Measurements from ENCODE around the gene HSFX2. TPM values are rescaled to one million over a fixed set of nuclear protein-coding genes. Genes with fewer than 3 reads are reported as not detected.

HSFX2 gene
- under 1 TPM in 1 of 2 donors, not detected in 1; under 0.01 TPM for total RNA-seq

GRCh38 chrX:149595214-149595613 is at the start of gene HSFX2:
TSS of gene HSFX2 (minus strand) at chrX:149595314. CDS start at chrX:149594700, 614 bp downstream.

DNA sequence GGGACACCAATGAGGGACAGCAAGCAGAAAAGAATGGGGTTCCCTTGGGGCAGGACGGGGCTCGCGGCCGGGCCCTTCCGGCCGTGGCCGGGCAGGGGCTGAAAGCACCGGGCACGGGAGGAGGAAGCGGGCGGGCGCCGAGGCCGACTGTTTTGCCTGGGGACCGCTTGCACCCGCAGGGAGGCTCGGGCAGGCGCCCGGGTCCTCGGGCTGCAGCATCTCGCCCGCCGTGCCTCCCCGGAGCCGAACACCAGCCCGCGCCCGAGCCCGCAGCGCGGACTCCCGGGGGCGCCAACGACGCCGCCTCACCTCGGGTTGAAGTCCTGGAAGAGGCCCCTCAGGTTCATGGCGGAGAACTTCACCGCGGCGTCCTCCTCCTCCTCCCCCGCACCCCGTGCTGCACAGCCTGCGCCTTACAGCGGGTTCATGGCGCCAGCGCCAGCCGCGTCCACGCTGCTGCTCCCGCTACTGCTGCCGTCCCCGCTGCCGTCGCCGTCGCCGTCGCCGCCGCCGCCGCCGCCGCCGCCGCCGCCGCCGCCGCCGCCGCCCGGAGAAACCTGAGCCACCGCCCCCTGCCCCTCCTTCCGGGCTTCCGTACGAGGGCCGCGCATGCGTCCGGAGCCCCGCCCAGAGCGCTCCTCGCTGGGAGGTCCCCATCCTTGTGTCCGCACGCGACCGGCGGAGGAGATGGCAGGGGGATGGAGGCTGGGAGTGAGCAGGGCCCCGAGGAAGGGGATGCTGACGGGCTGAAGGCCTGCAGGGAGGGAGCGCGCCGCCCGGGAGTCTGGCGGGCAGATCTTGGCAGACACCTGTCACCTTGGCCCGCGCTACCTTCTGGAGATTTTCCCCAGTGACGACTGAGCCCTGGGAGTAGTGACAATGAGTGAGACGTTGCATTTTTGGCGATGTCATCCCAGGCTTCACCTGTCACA is 36.4 kb upstream of the HSFX2 start, which contains the start of gene TMEM185A:
TMEM185A (minus strand) TSS at position 559 of the 932 bp plus-strand sequence; CDS start at position 347, 212 bp downstream.

DNA sequence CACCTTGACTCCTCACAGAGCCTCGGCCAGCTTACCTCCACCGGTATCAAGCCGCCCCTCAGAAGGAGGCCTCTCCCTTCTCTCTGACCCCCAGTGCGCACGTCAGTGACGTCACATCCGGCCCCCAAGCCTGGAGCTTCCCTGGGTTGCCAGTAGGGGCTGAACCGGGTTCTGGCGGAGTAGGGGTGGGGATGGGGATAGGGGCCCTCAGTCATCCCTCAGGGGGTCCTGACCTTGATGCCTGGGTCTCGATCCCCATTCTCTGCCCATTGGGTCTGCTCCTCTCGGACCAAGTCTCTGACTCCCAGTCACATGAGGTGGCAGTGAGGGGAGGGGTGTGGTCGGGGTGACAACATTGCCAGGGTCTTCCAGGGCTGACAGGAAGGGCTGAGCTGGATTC is 7.8 kb downstream of the HSFX2 start, which contains the start of gene MAGEA9B:
MAGEA9B (minus strand) TSS at position 101 of the 400 bp plus-strand sequence. CDS start 4,280 bp downstream, outside the sequence.

GRCh38 chrX:149549701-149550100 is 45.4 kb downstream of the HSFX2 start, which contains the start of gene HSFX3:
TSS of gene HSFX3 (minus strand) at chrX:149549924. CDS start at chrX:149549852, 72 bp downstream.

Other genes with a start within 250 kb of the HSFX2 start
- 10 to 100 TPM; 13.7 to 26.2 TPM for gene IDS, start 90.0 kb downstream of the HSFX2 start, total RNA-seq
- gene EOLA1, start 54.3 kb downstream of the HSFX2 start, total RNA-seq: 10 to 100 TPM; 11.7 TPM
- gene HSFX3, start 45.4 kb downstream of the HSFX2 start, total RNA-seq: not detected
- not detected for gene MAGEA9B, start 7.9 kb downstream of the HSFX2 start, total RNA-seq
- gene TMEM185A, start 36.5 kb upstream of the HSFX2 start, total RNA-seq: 10 to 100 TPM; 15.8 to 17.0 TPM
- gene MAGEA11, start 116.7 kb upstream of the HSFX2 start, total RNA-seq: not detected
- gene HSFX1, start 178.8 kb upstream of the HSFX2 start, total RNA-seq: under 1 TPM; 0.33 to 0.34 TPM
- gene MAGEA9, start 186.6 kb upstream of the HSFX2 start, total RNA-seq: not detected